ENCODE results near the gene RMI2. TPM values are rescaled to one million over a fixed set of nuclear protein-coding genes. Genes with fewer than 3 reads are reported as not detected.

Gene RMI2
- total RNA-seq, 1 donor from 2014 or later: 2.6 TPM

- no peaks in the 10 kb centered on the region for H3K36me3 ChIP-seq (ENCODE audit: control insufficient read depth, insufficient read depth, low read length)
- no peaks in the 10 kb centered on the region for H3K27me3 ChIP-seq (ENCODE audit: control insufficient read depth, insufficient read depth, low read length)
- no peak overlapping the region for H3K4me3 ChIP-seq (ENCODE audit: low read depth, low read length)
- TF ChIP-seq CTCF (IDR thresholded peaks at IDR 0.05; ENCODE audit: insufficient read depth, low read length, severe bottlenecking): no peak
- no peak for FAIRE-seq
- DNase-seq (ENCODE audit: low read depth): no peak
Observed at GRCh38 chr16:11309895-11310633, 35.2 kb upstream of the RMI2 start.

- no peak for FAIRE-seq
- no peaks in the 10 kb centered on the region for H3K36me3 ChIP-seq (ENCODE audit: control insufficient read depth, insufficient read depth, low read length)
- H3K27me3 ChIP-seq (ENCODE audit: control insufficient read depth, insufficient read depth, low read length): no peaks in the 10 kb centered on the region
Observed at GRCh38 chr16:11310634-11310977, 34.7 kb upstream of the RMI2 start.

GRCh38 chr16:11310997-11311561 lies 34.2 kb upstream of the RMI2 start:
- DNase-seq (ENCODE audit: low read depth): no peak
- Histone ChIP-seq H3K27me3 (ENCODE audit: control insufficient read depth, insufficient read depth, low read length) (no peaks in the 10 kb centered on the region), H3K4me3 (ENCODE audit: low read depth, low read length) (no peak overlapping the region), H3K36me3 (ENCODE audit: control insufficient read depth, insufficient read depth, low read length) (no peaks in the 10 kb centered on the region)
- no peak for FAIRE-seq
- no peak for TF ChIP-seq CTCF (IDR thresholded peaks at IDR 0.05; ENCODE audit: insufficient read depth, low read length, severe bottlenecking)

More at GRCh38 chr16:11310634-11310977, 34.7 kb upstream of the RMI2 start:
- no peak for DNase-seq (ENCODE audit: low read depth)
- TF ChIP-seq CTCF (IDR thresholded peaks at IDR 0.05; ENCODE audit: insufficient read depth, low read length, severe bottlenecking): no peak
- H3K4me3 ChIP-seq (ENCODE audit: low read depth, low read length): no peak overlapping the region

GRCh38 chr16:11312718-11313492 lies 32.4 kb upstream of the RMI2 start:
- FAIRE-seq: no peak
- no peaks in the 10 kb centered on the region for H3K36me3 ChIP-seq (ENCODE audit: control insufficient read depth, insufficient read depth, low read length)
- TF ChIP-seq CTCF (IDR thresholded peaks at IDR 0.05; ENCODE audit: insufficient read depth, low read length, severe bottlenecking): no peak
- DNase-seq (ENCODE audit: low read depth): no peak
- H3K27me3 ChIP-seq (ENCODE audit: control insufficient read depth, insufficient read depth, low read length): no peaks in the 10 kb centered on the region
- no peak overlapping the region for H3K4me3 ChIP-seq (ENCODE audit: low read depth, low read length)

- Histone ChIP-seq H3K36me3 (ENCODE audit: control insufficient read depth, insufficient read depth, low read length) (no peaks in the 10 kb centered on the region), H3K4me3 (ENCODE audit: low read depth, low read length) (no peak overlapping the region), H3K27me3 (ENCODE audit: control insufficient read depth, insufficient read depth, low read length) (no peaks in the 10 kb centered on the region)
- no peak for FAIRE-seq
- no peak for TF ChIP-seq CTCF (IDR thresholded peaks at IDR 0.05; ENCODE audit: insufficient read depth, low read length, severe bottlenecking)
- no peak for DNase-seq (ENCODE audit: low read depth)
Observed at GRCh38 chr16:11313493-11314308, 31.6 kb upstream of the RMI2 start.
